ENCODE data around the gene PPP1R27.

DNA sequence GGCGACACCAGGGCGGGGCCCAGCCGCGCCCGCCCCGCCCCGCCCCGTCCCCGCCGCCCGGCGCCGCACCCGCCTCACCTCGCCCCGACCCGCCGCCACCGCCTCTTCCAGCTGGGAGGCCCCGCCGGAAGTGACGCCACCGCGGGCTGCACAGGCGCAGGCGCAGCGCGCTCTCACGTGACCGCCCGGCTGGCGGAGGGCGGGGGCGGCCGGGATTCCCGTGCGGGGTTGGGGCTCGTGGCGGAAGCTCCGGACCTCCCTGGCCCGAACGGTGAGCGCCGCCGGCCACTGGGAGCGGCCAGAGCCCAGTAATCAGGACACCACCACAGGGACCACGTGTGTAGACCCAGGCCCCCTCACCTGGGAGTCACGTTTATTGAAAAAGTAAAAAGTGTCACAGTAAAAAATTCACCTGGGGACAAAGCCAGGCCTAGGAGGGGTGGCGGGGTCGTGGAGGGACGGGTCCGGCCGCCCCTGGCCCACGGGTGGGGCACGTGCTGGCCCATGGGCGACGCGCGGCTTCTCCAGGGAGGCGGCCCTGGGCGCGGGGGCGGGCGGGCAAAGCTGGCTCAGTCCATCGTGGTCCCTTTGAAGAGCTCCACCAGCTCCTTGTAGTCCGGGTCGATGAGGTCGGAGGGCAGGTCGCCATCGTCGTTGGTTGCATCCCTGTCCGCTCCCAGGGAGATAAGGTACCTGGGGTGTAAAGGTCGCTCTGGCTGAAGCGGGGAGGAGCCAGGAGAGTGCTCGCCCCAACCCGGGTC is 1.5 kb downstream of the PPP1R27 start, which contains the start of gene MCRIP1:
- TF ChIP-seq, protein P1, sequence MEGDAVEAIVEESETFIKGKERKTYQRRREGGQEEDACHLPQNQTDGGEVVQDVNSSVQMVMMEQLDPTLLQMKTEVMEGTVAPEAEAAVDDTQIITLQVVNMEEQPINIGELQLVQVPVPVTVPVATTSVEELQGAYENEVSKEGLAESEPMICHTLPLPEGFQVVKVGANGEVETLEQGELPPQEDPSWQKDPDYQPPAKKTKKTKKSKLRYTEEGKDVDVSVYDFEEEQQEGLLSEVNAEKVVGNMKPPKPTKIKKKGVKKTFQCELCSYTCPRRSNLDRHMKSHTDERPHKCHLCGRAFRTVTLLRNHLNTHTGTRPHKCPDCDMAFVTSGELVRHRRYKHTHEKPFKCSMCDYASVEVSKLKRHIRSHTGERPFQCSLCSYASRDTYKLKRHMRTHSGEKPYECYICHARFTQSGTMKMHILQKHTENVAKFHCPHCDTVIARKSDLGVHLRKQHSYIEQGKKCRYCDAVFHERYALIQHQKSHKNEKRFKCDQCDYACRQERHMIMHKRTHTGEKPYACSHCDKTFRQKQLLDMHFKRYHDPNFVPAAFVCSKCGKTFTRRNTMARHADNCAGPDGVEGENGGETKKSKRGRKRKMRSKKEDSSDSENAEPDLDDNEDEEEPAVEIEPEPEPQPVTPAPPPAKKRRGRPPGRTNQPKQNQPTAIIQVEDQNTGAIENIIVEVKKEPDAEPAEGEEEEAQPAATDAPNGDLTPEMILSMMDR (IDR thresholded peaks at IDR 0.05): no peak
- TF ChIP-seq POLR2A (IDR thresholded peaks at IDR 0.05) (peak in 2 of 4 donors; percentile 28 to 85), POLR2AphosphoS5 (IDR thresholded peaks at IDR 0.05) (peak; percentile 96 to 98 (median 97))
